ENCODE results near the gene LIPC.
"Not testable (repeated sequence)": the region's sequence is repeated elsewhere in the genome, so short reads cannot be mapped to it uniquely, and the experiment has no call there.

The LIPC gene

GRCh38 chr15:58574631-58575030, 142.8 kb downstream of the LIPC start:
- DNase-seq (ENCODE audit: low read depth in 1 of 2, low spot score in 1 of 2): no peak

GRCh38 chr15:58575045-58575786, 143.4 kb downstream of the LIPC start:
- DNase-seq (ENCODE audit: low read depth in 1 of 2, low spot score in 1 of 2): no peak

- no peak for DNase-seq (ENCODE audit: low read depth in 1 of 2, low spot score in 1 of 2)
These were observed 144.9 kb downstream of the LIPC start for GRCh38 chr15:58576657-58577056.

GRCh38 chr15:58582160-58582559, 150.4 kb downstream of the LIPC start:
- no peak for DNase-seq (ENCODE audit: low read depth in 1 of 2, low spot score in 1 of 2)

GRCh38 chr15:58583171-58583908, 151.5 kb downstream of the LIPC start:
- no peak for DNase-seq (ENCODE audit: low read depth in 1 of 2, low spot score in 1 of 2)

- no peak for DNase-seq (ENCODE audit: low read depth in 1 of 2, low spot score in 1 of 2)
These were observed 153.1 kb downstream of the LIPC start for GRCh38 chr15:58584789-58585461.

- DNase-seq (ENCODE audit: low read depth in 1 of 2, low spot score in 1 of 2): no peak
These were observed 154.1 kb downstream of the LIPC start for GRCh38 chr15:58585693-58586443.

GRCh38 chr15:58587486-58587885, 155.7 kb downstream of the LIPC start:
- DNase-seq (ENCODE audit: low read depth in 1 of 2, low spot score in 1 of 2): no peak

GRCh38 chr15:58588096-58588495, 156.3 kb downstream of the LIPC start:
- DNase-seq (ENCODE audit: low read depth in 1 of 2, low spot score in 1 of 2): no peak

- DNase-seq (ENCODE audit: low read depth in 1 of 2, low spot score in 1 of 2): no peak
These were observed 157.3 kb downstream of the LIPC start for GRCh38 chr15:58589047-58589446.

GRCh38 chr15:58590236-58590635, 158.4 kb downstream of the LIPC start:
- no peak for DNase-seq (ENCODE audit: low read depth in 1 of 2, low spot score in 1 of 2)

GRCh38 chr15:58590926-58591325, 159.1 kb downstream of the LIPC start:
- DNase-seq (ENCODE audit: low read depth in 1 of 2, low spot score in 1 of 2): no peak

- DNase-seq (ENCODE audit: low read depth in 1 of 2, low spot score in 1 of 2): no peak
These were observed 162.1 kb downstream of the LIPC start for GRCh38 chr15:58593870-58594269.

GRCh38 chr15:58594898-58595297, 163.1 kb downstream of the LIPC start:
- no peak for DNase-seq (ENCODE audit: low read depth in 1 of 2, low spot score in 1 of 2)

GRCh38 chr15:58595516-58596263, 163.9 kb downstream of the LIPC start:
- DNase-seq (ENCODE audit: low read depth in 1 of 2, low spot score in 1 of 2): no peak

- DNase-seq (ENCODE audit: low read depth in 1 of 2, low spot score in 1 of 2): no peak
These were observed 166.4 kb downstream of the LIPC start for GRCh38 chr15:58597943-58598828.

GRCh38 chr15:58598829-58599210, 167.0 kb downstream of the LIPC start:
- DNase-seq (ENCODE audit: low read depth in 1 of 2, low spot score in 1 of 2): no peak

GRCh38 chr15:58602823-58603222, 171.0 kb downstream of the LIPC start:
- no peak for DNase-seq (ENCODE audit: low read depth in 1 of 2, low spot score in 1 of 2)

GRCh38 chr15:58603927-58604326, 172.1 kb downstream of the LIPC start:
- DNase-seq (ENCODE audit: low read depth in 1 of 2, low spot score in 1 of 2): not testable (repeated sequence)

GRCh38 chr15:58604455-58604923, 172.7 kb downstream of the LIPC start:
- DNase-seq (ENCODE audit: low read depth in 1 of 2, low spot score in 1 of 2): no peak

Measured in activated CD4-positive, alpha-beta T cell treated with anti-CD3 and anti-CD28 coated beads, Interleukin-2, amount 50 U/mL, for 24 hours (primary cell).